22Rv1 (cell line): Measurements from ENCODE around the gene BCR.

ENCODE experiments used
- CTCF ChIP-seq: fragments of 450-650 bp; IDR thresholded peaks from 2 replicates; pipeline ENCODE4 v1.5.1; 2017; ENCODE audit warnings: mild to moderate bottlenecking
- ZFX ChIP-seq: fragments of 450-650 bp; IDR thresholded peaks from 2 replicates; pipeline ENCODE4 v1.6.1; 2017; ENCODE audit warnings: antibody characterized with exemption, borderline replicate concordance

DNA sequence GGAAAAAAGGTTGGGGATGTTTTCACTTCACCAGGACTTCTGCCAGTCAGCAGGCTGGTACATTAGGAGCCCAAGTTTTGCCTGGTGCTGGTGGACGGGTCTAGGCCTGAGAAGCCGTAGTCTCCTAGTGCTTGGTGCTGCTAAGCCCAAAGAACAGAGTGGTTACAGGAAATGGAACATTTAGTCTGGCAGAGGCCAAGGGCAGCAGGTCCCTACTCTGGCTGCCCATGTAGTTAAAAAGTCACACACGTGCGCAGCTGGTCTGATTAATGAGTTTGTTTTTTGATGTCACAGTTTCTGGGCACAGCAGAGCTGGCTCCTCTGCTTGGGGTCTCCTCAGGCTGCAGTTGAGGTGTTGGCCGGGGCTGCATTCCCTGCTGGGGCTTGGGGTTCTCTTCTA is 20.6 kb downstream of the BCR start:
- TF ChIP-seq CTCF (no peak), ZFX (no peak)
